ENCODE measurements around the gene SLC6A6. TPM values are rescaled to one million over a fixed set of nuclear protein-coding genes. Genes with fewer than 3 reads are reported as not detected.

The SLC6A6 gene
- total and polyA plus RNA-seq, 2 experiments from 2014 or later: 30.7 to 58.9 TPM

- Histone ChIP-seq H4K20me1 (ENCODE audit: insufficient read depth, poor library complexity, severe bottlenecking) (no peaks in the 10 kb centered on the region), H3K4me1 (ENCODE audit: insufficient read depth) (no peaks in the 10 kb centered on the region), H3K4me2 (no peak overlapping the region), H3K27me3 (no peaks in the 10 kb centered on the region), H3K9me2 (replicated peaks; ENCODE audit: insufficient read depth) (no peaks in the 10 kb centered on the region), H3K27ac (no peak overlapping the region), H3K9me3 (ENCODE audit: low read depth) (no peaks in the 10 kb centered on the region), H3K79me2 (no peaks in the 10 kb centered on the region), H3K36me3 (replicated peaks; ENCODE audit: insufficient read depth, low read depth) (no peaks in the 10 kb centered on the region), H2AFZ (no peak overlapping the region), H3K4me3 (no peak overlapping the region)
- no peak for DNase-seq (ENCODE audit: low spot score)
- TF ChIP-seq EZH2phosphoT487 (IDR thresholded peaks at IDR 0.05; ENCODE audit: low read depth, severe bottlenecking, unreplicated experiment) (no peak), CTCF (IDR thresholded peaks at IDR 0.05; ENCODE audit: poor library complexity) (no peak), EZH2 (IDR thresholded peaks at IDR 0.05; ENCODE audit: borderline replicate concordance) (no peak)
- 66% methylated on average over 11 of the region's 11 CpGs for WGBS (ENCODE audit: low lambda C conversion rate, missing lambda C conversion rate)
Measured at GRCh38 chr3:14458434-14459275, 56.2 kb downstream of the SLC6A6 start.

- no peak for DNase-seq (ENCODE audit: low spot score)
- Histone ChIP-seq H2AFZ (no peak overlapping the region), H3K27ac (no peak overlapping the region), H3K9me3 (ENCODE audit: low read depth) (no peaks in the 10 kb centered on the region), H3K79me2 (no peaks in the 10 kb centered on the region), H3K27me3 (no peaks in the 10 kb centered on the region), H3K9me2 (replicated peaks; ENCODE audit: insufficient read depth) (no peaks in the 10 kb centered on the region), H3K4me3 (no peak overlapping the region), H3K36me3 (replicated peaks; ENCODE audit: insufficient read depth, low read depth) (no peaks in the 10 kb centered on the region), H3K4me1 (ENCODE audit: insufficient read depth) (no peaks in the 10 kb centered on the region), H3K4me2 (no peak overlapping the region), H4K20me1 (ENCODE audit: insufficient read depth, poor library complexity, severe bottlenecking) (no peaks in the 10 kb centered on the region)
- 100% methylated on average over 5 of the region's 5 CpGs for WGBS (ENCODE audit: low lambda C conversion rate, missing lambda C conversion rate)
- no peak for TF ChIP-seq EZH2phosphoT487 (IDR thresholded peaks at IDR 0.05; ENCODE audit: low read depth, severe bottlenecking, unreplicated experiment)
- TF ChIP-seq CTCF (IDR thresholded peaks at IDR 0.05; ENCODE audit: poor library complexity): no peak
- TF ChIP-seq EZH2 (IDR thresholded peaks at IDR 0.05; ENCODE audit: borderline replicate concordance): no peak
Measured at GRCh38 chr3:14459384-14459783, 57.0 kb downstream of the SLC6A6 start.

GRCh38 chr3:14459787-14460186 lies 57.4 kb downstream of the SLC6A6 start:
- H3K4me3 ChIP-seq: no peak overlapping the region
- H4K20me1 ChIP-seq (ENCODE audit: insufficient read depth, poor library complexity, severe bottlenecking): no peaks in the 10 kb centered on the region
- DNase-seq (ENCODE audit: low spot score): no peak
- no peak overlapping the region for H3K4me2 ChIP-seq
- H3K36me3 ChIP-seq (replicated peaks; ENCODE audit: insufficient read depth, low read depth): no peaks in the 10 kb centered on the region
- H3K9me3 ChIP-seq (ENCODE audit: low read depth): no peaks in the 10 kb centered on the region
- no peaks in the 10 kb centered on the region for H3K27me3 ChIP-seq
- H2AFZ ChIP-seq: no peak overlapping the region
- WGBS (ENCODE audit: low lambda C conversion rate, missing lambda C conversion rate): 59% methylated on average over 3 of the region's 3 CpGs
- TF ChIP-seq EZH2 (IDR thresholded peaks at IDR 0.05; ENCODE audit: borderline replicate concordance) (no peak), EZH2phosphoT487 (IDR thresholded peaks at IDR 0.05; ENCODE audit: low read depth, severe bottlenecking, unreplicated experiment) (no peak), CTCF (IDR thresholded peaks at IDR 0.05; ENCODE audit: poor library complexity) (no peak)
- H3K79me2 ChIP-seq: no peaks in the 10 kb centered on the region
- no peak overlapping the region for H3K27ac ChIP-seq
- H3K9me2 ChIP-seq (replicated peaks; ENCODE audit: insufficient read depth): no peaks in the 10 kb centered on the region
- no peaks in the 10 kb centered on the region for H3K4me1 ChIP-seq (ENCODE audit: insufficient read depth)

Data from hepatocyte (in vitro differentiated cells).